Naive B cell (primary cell): Measurements from ENCODE around the gene VASH2. TPM values are rescaled to one million over a fixed set of nuclear protein-coding genes. Genes with fewer than 3 reads are reported as not detected.
"Not testable (repeated sequence)": the region's sequence is repeated elsewhere in the genome, so short reads cannot be mapped to it uniquely, and the experiment has no call there.

ENCODE experiments used
- ATAC-seq, 2 donors: fragments of 150-1000 bp; cut with Tn5 transposase; 2 replicates each; pipeline ENCODE4 v1.10.0; 2021; ENCODE audit warnings: low read depth in 2 of 2, mild to moderate bottlenecking in 2 of 2, moderate library complexity in 2 of 2
- DNase-seq: peaks from one replicate; pipeline ENCODE4 v3.0.0; 2022
- H3K27ac Mint-ChIP-seq, 6 donors: one replicate each; pipeline ENCODE4 v1.8.0; 2020 to 2022; ENCODE audit warnings: mild to moderate bottlenecking in 6 of 6, mixed read lengths in 6 of 6, moderate library complexity in 5 of 6, inconsistent platforms in 2 of 6
- H3K27me3 Mint-ChIP-seq, 3 donors: one replicate each; pipeline ENCODE4 v1.8.0; 2021 to 2022; ENCODE audit warnings: mixed read lengths in 3 of 3, mild to moderate bottlenecking in 1 of 3
- H3K36me3 Mint-ChIP-seq, 2 donors: one replicate each; pipeline ENCODE4 v1.8.0; 2020 to 2022; ENCODE audit warnings: mixed read lengths in 2 of 2, inconsistent platforms in 1 of 2, mild to moderate bottlenecking in 1 of 2
- H3K4me1 Mint-ChIP-seq, 3 donors: one replicate each; pipeline ENCODE4 v1.8.0; 2020 to 2022; ENCODE audit warnings: mixed read lengths in 3 of 3, inconsistent platforms in 1 of 3, mild to moderate bottlenecking in 1 of 3, moderate library complexity in 1 of 3
- H3K4me3 Mint-ChIP-seq, 8 donors: one replicate each; pipeline ENCODE4 v1.8.0; 2020 to 2022; ENCODE audit warnings: mild to moderate bottlenecking in 8 of 8, mixed read lengths in 8 of 8, moderate library complexity in 8 of 8, inconsistent platforms in 2 of 8
- H3K9me3 Mint-ChIP-seq, 7 donors: one replicate each; pipeline ENCODE4 v1.8.0; 2020 to 2022; ENCODE audit warnings: mixed read lengths in 7 of 7, mild to moderate bottlenecking in 5 of 7, inconsistent platforms in 2 of 7, moderate library complexity in 1 of 7
- polyA plus RNA-seq, 6 donors: library from polyadenylated mRNA; unstranded; fragments of 300-500 nt; fragmentation: Illumina TruSeq; gene quantifications; one replicate each; pipeline ENCODE4 v1.2.3, GENCODE V29; 2021; ENCODE audit warnings: low read depth in 6 of 6

The VASH2 gene
- polyA plus RNA-seq, 6 donors from 2014 or later: 0.06 to 0.51 (median 0.09) TPM; not detected in 2

- Mint-ChIP-seq H3K36me3 (no peaks in the 10 kb centered on the region), H3K4me3 (no peak overlapping the region), H3K4me1 (peaks cover 8 to 20% (median 14%) of the 10 kb centered on the region in 3 donors), H3K27me3 (peaks cover 29 to 59% (median 32%) of the 10 kb centered on the region in 3 donors), H3K9me3 (no peaks in the 10 kb centered on the region), H3K27ac (no peak overlapping the region)
- DNase-seq: no peak
- ATAC-seq: no peak
Observed at GRCh38 chr1:212954514-212954913, 4.2 kb downstream of the VASH2 start.

GRCh38 chr1:212955098-212955497, 4.8 kb downstream of the VASH2 start:
- DNase-seq: no peak
- H3K36me3 Mint-ChIP-seq: no peaks in the 10 kb centered on the region
- peaks cover 8 to 19% (median 10%) of the 10 kb centered on the region in 3 donors for H3K4me1 Mint-ChIP-seq
- H3K9me3 Mint-ChIP-seq: no peaks in the 10 kb centered on the region
- ATAC-seq: no peak
- H3K27ac Mint-ChIP-seq: no peak overlapping the region
- H3K4me3 Mint-ChIP-seq: no peak overlapping the region
- peaks cover 31 to 57% (median 35%) of the 10 kb centered on the region in 3 donors for H3K27me3 Mint-ChIP-seq

- Mint-ChIP-seq H3K4me1 (peaks cover under 1 to 9% (median 4%) of the 10 kb centered on the region in 3 donors), H3K9me3 (no peaks in the 10 kb centered on the region), H3K4me3 (no peak overlapping the region), H3K36me3 (no peaks in the 10 kb centered on the region), H3K27ac (peak overlapping the region in 1 of 6 donors; percentile 43), H3K27me3 (peaks cover 28 to 51% (median 37%) of the 10 kb centered on the region in 3 donors)
- DNase-seq (no peak), ATAC-seq (no peak)
Observed at GRCh38 chr1:212955961-212956620, 5.8 kb downstream of the VASH2 start.

- Mint-ChIP-seq H3K9me3 (no peaks in the 10 kb centered on the region), H3K27me3 (peaks cover 22 to 42% (median 27%) of the 10 kb centered on the region in 3 donors), H3K4me1 (no peaks in the 10 kb centered on the region), H3K36me3 (no peaks in the 10 kb centered on the region), H3K27ac (no peak overlapping the region), H3K4me3 (no peak overlapping the region)
- no peak for DNase-seq
- no peak for ATAC-seq
Observed at GRCh38 chr1:212957546-212957945, 7.2 kb downstream of the VASH2 start.

- no peaks in the 10 kb centered on the region for H3K36me3 Mint-ChIP-seq
- no peaks in the 10 kb centered on the region for H3K9me3 Mint-ChIP-seq
- no peak overlapping the region for H3K4me3 Mint-ChIP-seq
- no peak overlapping the region for H3K27ac Mint-ChIP-seq
- no peaks in the 10 kb centered on the region for H3K4me1 Mint-ChIP-seq
- no peak for DNase-seq
- H3K27me3 Mint-ChIP-seq: peaks cover 18 to 35% (median 21%) of the 10 kb centered on the region in 3 donors
- ATAC-seq: no peak
Observed at GRCh38 chr1:212958175-212958574, 7.8 kb downstream of the VASH2 start.

GRCh38 chr1:212959266-212960220, 9.2 kb downstream of the VASH2 start:
- Mint-ChIP-seq H3K4me1 (no peaks in the 10 kb centered on the region), H3K4me3 (no peak overlapping the region), H3K9me3 (no peaks in the 10 kb centered on the region), H3K27me3 (peaks cover 11 to 25% (median 18%) of the 10 kb centered on the region in 3 donors), H3K36me3 (no peaks in the 10 kb centered on the region), H3K27ac (peak overlapping the region in 2 of 6 donors; percentile 63 to 92)
- no peak for DNase-seq
- no peak for ATAC-seq

GRCh38 chr1:212960932-212961331, 10.6 kb downstream of the VASH2 start:
- Mint-ChIP-seq H3K36me3 (no peaks in the 10 kb centered on the region), H3K27ac (no peak overlapping the region), H3K27me3 (peaks cover 13 to 26% (median 18%) of the 10 kb centered on the region in 3 donors), H3K9me3 (no peaks in the 10 kb centered on the region), H3K4me3 (no peak overlapping the region), H3K4me1 (no peaks in the 10 kb centered on the region)
- ATAC-seq (no peak), DNase-seq (no peak)

GRCh38 chr1:212962509-212962908, 12.2 kb downstream of the VASH2 start:
- peaks cover 12 to 22% (median 12%) of the 10 kb centered on the region in 3 donors for H3K27me3 Mint-ChIP-seq
- H3K9me3 Mint-ChIP-seq: no peaks in the 10 kb centered on the region
- H3K36me3 Mint-ChIP-seq: no peaks in the 10 kb centered on the region
- DNase-seq: no peak
- no peak for ATAC-seq
- no peak overlapping the region for H3K4me3 Mint-ChIP-seq
- H3K4me1 Mint-ChIP-seq: no peaks in the 10 kb centered on the region
- H3K27ac Mint-ChIP-seq: peak overlapping the region in 1 of 6 donors; percentile 67

GRCh38 chr1:212964102-212964501, 13.8 kb downstream of the VASH2 start:
- Mint-ChIP-seq H3K4me3 (no peak overlapping the region), H3K9me3 (no peaks in the 10 kb centered on the region), H3K27ac (no peak overlapping the region), H3K4me1 (no peaks in the 10 kb centered on the region), H3K36me3 (no peaks in the 10 kb centered on the region), H3K27me3 (peaks cover 14 to 17% (median 16%) of the 10 kb centered on the region in 3 donors)
- DNase-seq (no peak), ATAC-seq (no peak)

- not testable (repeated sequence) for H3K36me3 Mint-ChIP-seq, DNase-seq, H3K4me1 Mint-ChIP-seq, H3K9me3 Mint-ChIP-seq, ATAC-seq, H3K4me3 Mint-ChIP-seq, H3K27ac Mint-ChIP-seq
- peaks cover 9 to 15% (median 13%) of the 10 kb centered on the region in 3 donors for H3K27me3 Mint-ChIP-seq
Observed at GRCh38 chr1:212964993-212965392, 14.7 kb downstream of the VASH2 start.

GRCh38 chr1:212966616-212967015, 16.3 kb downstream of the VASH2 start:
- H3K4me3 Mint-ChIP-seq: no peak overlapping the region
- H3K27me3 Mint-ChIP-seq: peaks cover 5 to 13% (median 13%) of the 10 kb centered on the region in 3 donors
- H3K36me3 Mint-ChIP-seq: no peaks in the 10 kb centered on the region
- DNase-seq (no peak), ATAC-seq (no peak)
- H3K4me1 Mint-ChIP-seq: no peaks in the 10 kb centered on the region
- no peak overlapping the region for H3K27ac Mint-ChIP-seq
- no peaks in the 10 kb centered on the region for H3K9me3 Mint-ChIP-seq

GRCh38 chr1:212967801-212968200, 17.5 kb downstream of the VASH2 start:
- Mint-ChIP-seq H3K9me3 (no peaks in the 10 kb centered on the region), H3K27me3 (peaks cover 5 to 13% (median 13%) of the 10 kb centered on the region in 3 donors), H3K4me1 (no peaks in the 10 kb centered on the region), H3K4me3 (no peak overlapping the region), H3K36me3 (no peaks in the 10 kb centered on the region), H3K27ac (no peak overlapping the region)
- ATAC-seq: no peak
- no peak for DNase-seq

GRCh38 chr1:212968368-212968863, 18.1 kb downstream of the VASH2 start:
- Mint-ChIP-seq H3K27ac (no peak overlapping the region), H3K36me3 (no peaks in the 10 kb centered on the region), H3K4me3 (no peak overlapping the region), H3K4me1 (no peaks in the 10 kb centered on the region), H3K27me3 (peaks cover 5 to 13% (median 13%) of the 10 kb centered on the region in 3 donors), H3K9me3 (no peaks in the 10 kb centered on the region)
- DNase-seq (no peak), ATAC-seq (no peak)
